Measurements from ENCODE around the gene PARVA.

Gene PARVA

GRCh38 chr11:12433571-12434324 lies 56.4 kb downstream of the PARVA start:
- no peak for DNase-seq

- DNase-seq, result no peak
Observed at GRCh38 chr11:12434325-12434654, 56.9 kb downstream of the PARVA start.

GRCh38 chr11:12435264-12435663 lies 57.9 kb downstream of the PARVA start:
- DNase-seq, result no peak

- DNase-seq, result no peak
Observed at GRCh38 chr11:12436266-12436665, 58.9 kb downstream of the PARVA start.

- DNase-seq, result no peak
Observed at GRCh38 chr11:12438291-12438690, 60.9 kb downstream of the PARVA start.

GRCh38 chr11:12439615-12440014 lies 62.2 kb downstream of the PARVA start:
- DNase-seq, result no peak

DNA sequence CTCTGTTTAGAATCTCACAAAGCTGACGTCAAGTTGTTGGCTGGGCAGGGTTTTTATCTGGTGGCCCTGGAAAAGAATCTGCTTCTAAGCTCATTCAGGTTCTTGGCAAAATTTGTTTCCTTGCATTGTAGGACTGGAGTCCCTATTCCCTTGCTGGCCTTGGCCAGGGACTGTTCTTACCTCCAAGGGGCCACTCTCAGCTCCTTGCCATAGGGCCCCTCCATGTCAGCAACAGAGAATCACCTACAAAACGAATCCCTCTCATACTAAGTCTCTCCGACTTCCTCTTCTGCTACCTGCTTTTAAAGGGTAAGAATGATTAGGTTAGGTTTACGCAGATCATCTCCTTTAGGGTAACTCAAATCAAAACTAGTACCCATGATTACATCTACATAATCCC lies 63.2 kb downstream of the PARVA start:
- no peak for DNase-seq

- DNase-seq, result no peak
Observed at GRCh38 chr11:12441231-12441861, 64.0 kb downstream of the PARVA start.

- no peak for DNase-seq
Observed at GRCh38 chr11:12444601-12445000, 67.2 kb downstream of the PARVA start.

GRCh38 chr11:12445001-12445400 lies 67.6 kb downstream of the PARVA start:
- no peak for DNase-seq

- DNase-seq, result no peak
Observed at GRCh38 chr11:12446863-12447262, 69.5 kb downstream of the PARVA start.

DNA sequence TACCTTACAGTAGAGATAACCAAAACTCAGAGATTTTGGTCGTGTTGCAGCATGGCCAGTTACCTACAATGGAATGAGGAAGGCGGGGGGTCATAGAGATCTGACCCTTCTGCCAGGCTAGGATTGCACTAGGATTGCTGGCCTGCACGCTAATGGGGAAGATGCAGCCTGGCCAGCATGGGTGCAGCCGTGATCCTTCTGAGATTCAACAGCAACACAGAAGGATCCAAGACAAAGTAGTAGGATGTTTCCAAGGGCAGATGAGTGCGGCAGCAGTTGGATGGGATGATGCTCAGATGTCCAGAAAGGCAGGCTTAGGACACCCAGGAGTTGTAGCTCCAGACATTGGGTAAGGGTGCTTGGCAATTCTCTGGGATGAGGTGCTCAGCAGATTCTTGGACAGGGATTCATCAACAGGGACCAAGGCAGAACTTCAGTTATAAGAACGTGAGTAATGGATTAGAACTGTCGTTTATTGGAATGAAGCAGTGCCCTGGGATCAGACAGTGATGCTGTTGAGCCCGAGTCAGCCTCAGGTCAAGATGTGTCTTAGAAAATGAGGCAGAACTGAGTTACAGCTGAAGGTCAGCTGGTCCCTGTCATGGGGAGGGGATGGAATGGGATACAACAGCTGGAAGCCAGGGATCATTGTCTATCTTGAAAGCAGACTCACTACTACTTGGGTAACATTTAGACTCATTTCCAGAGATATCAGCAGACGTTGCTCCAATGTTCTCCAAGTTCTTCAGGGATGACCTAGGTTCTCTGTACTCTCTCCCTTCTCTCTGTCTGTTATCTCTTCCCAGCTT lies 71.0 kb downstream of the PARVA start:
- no peak for DNase-seq

GRCh38 chr11:12449961-12450715 lies 72.8 kb downstream of the PARVA start:
- no peak for DNase-seq

DNA sequence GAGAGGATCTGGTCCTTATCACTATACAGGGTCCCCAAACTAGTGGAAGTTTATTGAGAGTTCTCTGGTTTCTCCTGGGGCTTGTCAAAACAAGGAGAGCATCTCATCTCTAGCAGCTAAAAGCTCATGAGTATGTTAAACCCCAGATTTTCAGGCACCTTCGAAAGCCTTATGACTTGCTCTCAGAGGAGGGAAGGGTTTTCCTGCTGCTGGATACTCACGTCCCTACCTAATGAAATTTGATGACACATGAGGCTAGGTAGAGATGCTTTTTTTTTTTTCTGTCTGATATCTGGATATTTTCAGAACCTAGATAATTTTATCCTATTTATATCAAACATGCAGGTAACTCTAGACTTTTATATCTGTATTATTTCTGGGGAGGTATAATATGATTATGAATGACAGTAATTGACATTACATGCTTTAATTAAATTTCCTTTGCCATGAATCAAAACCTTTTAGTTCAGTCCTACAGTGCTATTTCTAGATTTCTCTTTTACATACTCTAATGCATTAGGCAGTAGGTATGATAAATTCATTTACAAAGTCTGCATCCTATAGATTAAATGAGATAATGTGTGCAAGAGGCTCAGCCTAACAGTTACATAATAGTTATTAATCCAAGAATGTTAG lies 73.9 kb downstream of the PARVA start:
- DNase-seq, result no peak

DNA sequence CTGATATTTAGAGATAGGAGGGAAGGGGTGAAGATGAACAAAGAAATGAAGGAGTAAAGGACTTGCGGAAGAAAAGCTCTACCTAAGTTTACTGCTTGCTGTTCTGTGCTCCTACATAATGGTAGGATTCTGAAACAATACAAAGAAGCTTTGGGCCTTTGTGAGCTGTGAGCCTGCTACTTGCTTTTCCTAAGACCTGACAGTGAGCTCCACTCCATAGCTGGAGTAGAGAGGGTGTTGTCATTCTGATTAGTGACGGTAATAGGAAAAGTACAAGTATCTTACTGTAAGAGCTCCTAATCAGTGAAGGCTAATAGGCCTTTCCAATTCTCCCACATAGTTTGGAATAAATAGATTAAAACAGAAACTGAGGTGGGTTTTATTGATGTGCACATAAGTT lies 75.9 kb downstream of the PARVA start:
- no peak for DNase-seq

DNA sequence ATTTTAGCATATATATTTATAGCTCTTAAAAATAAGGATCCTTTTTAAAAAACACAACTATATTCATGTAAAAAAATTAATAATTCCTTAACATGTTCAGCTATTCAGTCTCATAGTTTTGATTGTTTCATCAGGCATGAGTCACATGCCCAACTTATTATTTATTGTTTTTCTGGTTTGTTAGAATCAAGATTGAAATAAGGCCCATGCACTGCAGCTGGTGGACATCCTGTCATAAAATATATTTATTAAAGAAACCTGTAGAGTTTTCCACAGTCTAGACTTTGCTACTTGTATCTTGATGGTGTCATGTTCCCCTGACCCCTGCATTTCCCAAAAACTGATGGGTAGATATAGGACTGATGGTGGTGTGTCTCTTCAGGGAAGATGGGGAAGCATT lies 77.4 kb downstream of the PARVA start:
- no peak for DNase-seq

DNA sequence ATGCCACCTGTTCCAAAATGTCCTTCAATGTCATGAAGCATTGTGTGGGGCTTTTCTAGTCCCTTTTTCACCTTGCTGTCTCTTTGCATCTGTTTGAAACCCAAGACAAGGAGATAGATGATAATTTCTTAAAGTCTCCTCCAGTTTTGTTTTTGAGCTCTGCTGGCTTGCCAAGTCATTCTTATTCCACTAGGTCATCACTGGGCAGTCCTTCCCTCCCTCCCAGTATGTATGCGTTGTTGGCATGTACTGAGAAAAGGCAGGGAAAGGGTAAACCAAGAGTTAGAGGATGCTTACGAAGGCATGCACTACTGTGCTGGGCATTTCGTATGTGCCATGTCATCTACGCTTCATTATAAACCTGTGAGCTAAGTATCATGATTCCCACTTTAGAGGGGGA lies 78.6 kb downstream of the PARVA start:
- DNase-seq, result no peak

GRCh38 chr11:12456651-12457579 lies 79.5 kb downstream of the PARVA start:
- DNase-seq, result no peak

- no peak for DNase-seq
Observed at GRCh38 chr11:12458042-12458441, 80.7 kb downstream of the PARVA start.

- no peak for DNase-seq
Observed at GRCh38 chr11:12459374-12459773, 82.0 kb downstream of the PARVA start.

- no peak for DNase-seq
Observed at GRCh38 chr11:12459865-12460444, 82.6 kb downstream of the PARVA start.
